SK-N-SH treated with all-trans-retinoic acid at 6 μM for 48 hours (cell line): ENCODE data around the gene XAGE3.

Source experiments
- PPARA ChIP-seq: fragments of 250-450 bp; sonication (Bioruptor Pico); IDR thresholded peaks from 2 replicates; pipeline ENCODE4 v1.5.0; 2020; ENCODE audit warnings: mild to moderate bottlenecking, borderline replicate concordance
- SNAI2 ChIP-seq: fragments of 250-450 bp; sonication (Bioruptor Pico); IDR thresholded peaks from 2 replicates; pipeline ENCODE4 v1.5.0; 2020; ENCODE audit warnings: mild to moderate bottlenecking, moderate library complexity
- TOX ChIP-seq: fragments of 250-450 bp; sonication (Bioruptor Pico); IDR thresholded peaks from 2 replicates; pipeline ENCODE4 v1.8.0; 2021; ENCODE audit warnings: mild to moderate bottlenecking, moderate library complexity, borderline replicate concordance
- ZFP3 ChIP-seq: fragments of 250-450 bp; sonication (Bioruptor Pico); IDR thresholded peaks from 2 replicates; pipeline ENCODE4 v1.5.0; 2020; ENCODE audit warnings: mild to moderate bottlenecking, moderate library complexity
- ZFP30 ChIP-seq: fragments of 450-650 bp; formaldehyde crosslinking; IDR thresholded peaks from 2 replicates; pipeline ENCODE4 v1.5.0; 2022; ENCODE audit warnings: mild to moderate bottlenecking, moderate library complexity
- ZNF565 ChIP-seq: fragments of 450-650 bp; formaldehyde crosslinking; conservative IDR thresholded peaks from 2 replicates; pipeline ENCODE4 v1.5.0; 2020; ENCODE audit warnings: low read depth, mild to moderate bottlenecking, moderate library complexity
- TF ChIP-seq, protein P1 (sequence below): fragments of 250-450 bp; sonication (Bioruptor Pico); IDR thresholded peaks from 2 replicates; pipeline ENCODE4 v1.8.0; 2021; ENCODE audit warnings: low read depth, mild to moderate bottlenecking, moderate library complexity, borderline replicate concordance
- TF ChIP-seq, protein P2 (sequence below): fragments of 250-450 bp; sonication (Bioruptor Pico); IDR thresholded peaks from 2 replicates; pipeline ENCODE4 v1.5.1; 2020; ENCODE audit warnings: low read depth, mild to moderate bottlenecking, moderate library complexity
- TF ChIP-seq, protein P3 (sequence below): fragments of 250-450 bp; sonication (Bioruptor Pico); IDR thresholded peaks from 2 replicates; pipeline ENCODE4 v1.8.0; 2020; ENCODE audit warnings: mild to moderate bottlenecking, moderate library complexity, borderline replicate concordance

DNA sequence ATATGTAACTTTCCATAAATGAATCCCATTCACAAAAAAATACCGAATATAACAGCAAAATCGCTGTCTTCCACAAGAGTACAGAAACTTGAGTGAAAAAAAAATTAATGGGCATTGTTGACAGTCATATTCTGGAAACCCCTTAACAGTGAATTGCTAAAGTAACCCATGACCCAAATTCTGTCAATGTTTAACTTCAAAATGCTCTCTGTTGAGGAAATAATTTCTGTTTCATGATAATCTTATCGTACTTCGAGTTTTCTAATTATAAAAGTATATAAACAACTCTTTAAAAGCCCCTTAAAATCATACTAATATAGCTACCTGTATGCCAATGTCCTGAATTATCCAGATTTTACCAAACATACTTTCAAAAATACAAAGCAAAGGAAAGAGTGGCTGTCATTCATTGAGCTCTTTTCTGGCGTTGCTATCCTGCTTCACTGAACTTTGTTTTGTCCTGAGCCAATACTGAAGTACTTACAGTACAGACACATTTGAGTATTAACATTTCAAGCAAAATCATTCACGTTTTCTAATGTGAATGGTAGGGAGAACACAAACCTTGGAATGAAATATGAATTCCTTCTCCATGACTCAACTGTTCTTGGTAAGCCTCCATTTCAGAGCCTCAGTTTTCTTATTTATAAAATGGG, 2.4 kb downstream of the XAGE3 start:
- TF ChIP-seq ZFP30 (CRISPR knock-in tag) (no peak), ZFP3 (no peak), PPARA (CRISPR knock-in tag) (no peak), TOX (CRISPR knock-in tag) (no peak), ZNF565 (CRISPR knock-in tag) (no peak), SNAI2 (no peak)
- TF ChIP-seq, protein P1, sequence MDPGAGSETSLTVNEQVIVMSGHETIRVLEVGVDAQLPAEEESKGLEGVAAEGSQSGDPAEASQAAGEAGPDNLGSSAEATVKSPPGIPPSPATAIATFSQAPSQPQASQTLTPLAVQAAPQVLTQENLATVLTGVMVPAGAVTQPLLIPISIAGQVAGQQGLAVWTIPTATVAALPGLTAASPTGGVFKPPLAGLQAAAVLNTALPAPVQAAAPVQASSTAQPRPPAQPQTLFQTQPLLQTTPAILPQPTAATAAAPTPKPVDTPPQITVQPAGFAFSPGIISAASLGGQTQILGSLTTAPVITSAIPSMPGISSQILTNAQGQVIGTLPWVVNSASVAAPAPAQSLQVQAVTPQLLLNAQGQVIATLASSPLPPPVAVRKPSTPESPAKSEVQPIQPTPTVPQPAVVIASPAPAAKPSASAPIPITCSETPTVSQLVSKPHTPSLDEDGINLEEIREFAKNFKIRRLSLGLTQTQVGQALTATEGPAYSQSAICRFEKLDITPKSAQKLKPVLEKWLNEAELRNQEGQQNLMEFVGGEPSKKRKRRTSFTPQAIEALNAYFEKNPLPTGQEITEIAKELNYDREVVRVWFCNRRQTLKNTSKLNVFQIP, result no peak
- TF ChIP-seq, protein P2, sequence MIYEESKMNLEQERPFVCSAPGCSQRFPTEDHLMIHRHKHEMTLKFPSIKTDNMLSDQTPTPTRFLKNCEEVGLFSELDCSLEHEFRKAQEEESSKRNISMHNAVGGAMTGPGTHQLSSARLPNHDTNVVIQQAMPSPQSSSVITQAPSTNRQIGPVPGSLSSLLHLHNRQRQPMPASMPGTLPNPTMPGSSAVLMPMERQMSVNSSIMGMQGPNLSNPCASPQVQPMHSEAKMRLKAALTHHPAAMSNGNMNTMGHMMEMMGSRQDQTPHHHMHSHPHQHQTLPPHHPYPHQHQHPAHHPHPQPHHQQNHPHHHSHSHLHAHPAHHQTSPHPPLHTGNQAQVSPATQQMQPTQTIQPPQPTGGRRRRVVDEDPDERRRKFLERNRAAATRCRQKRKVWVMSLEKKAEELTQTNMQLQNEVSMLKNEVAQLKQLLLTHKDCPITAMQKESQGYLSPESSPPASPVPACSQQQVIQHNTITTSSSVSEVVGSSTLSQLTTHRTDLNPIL (CRISPR knock-in tag), result no peak
- TF ChIP-seq, protein P3, sequence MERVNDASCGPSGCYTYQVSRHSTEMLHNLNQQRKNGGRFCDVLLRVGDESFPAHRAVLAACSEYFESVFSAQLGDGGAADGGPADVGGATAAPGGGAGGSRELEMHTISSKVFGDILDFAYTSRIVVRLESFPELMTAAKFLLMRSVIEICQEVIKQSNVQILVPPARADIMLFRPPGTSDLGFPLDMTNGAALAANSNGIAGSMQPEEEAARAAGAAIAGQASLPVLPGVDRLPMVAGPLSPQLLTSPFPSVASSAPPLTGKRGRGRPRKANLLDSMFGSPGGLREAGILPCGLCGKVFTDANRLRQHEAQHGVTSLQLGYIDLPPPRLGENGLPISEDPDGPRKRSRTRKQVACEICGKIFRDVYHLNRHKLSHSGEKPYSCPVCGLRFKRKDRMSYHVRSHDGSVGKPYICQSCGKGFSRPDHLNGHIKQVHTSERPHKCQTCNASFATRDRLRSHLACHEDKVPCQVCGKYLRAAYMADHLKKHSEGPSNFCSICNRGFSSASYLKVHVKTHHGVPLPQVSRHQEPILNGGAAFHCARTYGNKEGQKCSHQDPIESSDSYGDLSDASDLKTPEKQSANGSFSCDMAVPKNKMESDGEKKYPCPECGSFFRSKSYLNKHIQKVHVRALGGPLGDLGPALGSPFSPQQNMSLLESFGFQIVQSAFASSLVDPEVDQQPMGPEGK (CRISPR knock-in tag), result no peak
